Rectal smooth muscle tissue (tissue), 1 donor: ENCODE results near the gene ZNF783.
"Not testable (repeated sequence)": the region's sequence is repeated elsewhere in the genome, so short reads cannot be mapped to it uniquely, and the experiment has no call there.

ENCODE experiments used
- H3K27ac ChIP-seq: one replicate; pipeline ENCODE4 v1.7.0; 2013; ENCODE audit warnings: low read depth, low read length, inconsistent platforms
- H3K27me3 ChIP-seq: one replicate; pipeline ENCODE4 v1.7.0; 2013; ENCODE audit warnings: low read length; ENCODE audit not compliant: control insufficient read depth, insufficient read depth
- H3K36me3 ChIP-seq: one replicate; pipeline ENCODE4 v1.7.0; 2013; ENCODE audit warnings: low read length; ENCODE audit not compliant: control insufficient read depth, insufficient read depth
- H3K4me1 ChIP-seq: one replicate; pipeline ENCODE4 v1.7.0; 2013; ENCODE audit warnings: low read length; ENCODE audit not compliant: control insufficient read depth, insufficient read depth
- H3K4me3 ChIP-seq: one replicate; pipeline ENCODE4 v1.7.0; 2013; ENCODE audit warnings: low read length
- H3K9ac ChIP-seq: one replicate; pipeline ENCODE4 v1.7.0; 2013; ENCODE audit warnings: low read length

The ZNF783 gene

GRCh38 chr7:149261829-149262617 is at the start of gene ZNF783:
Gene ZNF783 (plus strand): TSS chr7:149262196. CDS start chr7:149262334, 138 bp downstream.
- H3K36me3 ChIP-seq: peaks cover 8% of the 10 kb centered on the region
- peak within 1 kb of the TSS; percentile 63 for H3K27ac ChIP-seq
- H3K27me3 ChIP-seq: no peaks in the 10 kb centered on the region
- peak within 1 kb of the TSS; percentile 62 for H3K9ac ChIP-seq
- H3K4me3 ChIP-seq: peak within 1 kb of the TSS; percentile 74
- peaks cover 4% of the 10 kb centered on the region for H3K4me1 ChIP-seq

GRCh38 chr7:149214020-149214720 is 47.8 kb upstream of the ZNF783 start:
- H3K27ac ChIP-seq: no peak overlapping the region
- no peaks in the 10 kb centered on the region for H3K27me3 ChIP-seq
- H3K36me3 ChIP-seq: peaks cover 42% of the 10 kb centered on the region
- no peak overlapping the region for H3K4me3 ChIP-seq
- H3K9ac ChIP-seq: no peak overlapping the region
- H3K4me1 ChIP-seq: no peaks in the 10 kb centered on the region

DNA sequence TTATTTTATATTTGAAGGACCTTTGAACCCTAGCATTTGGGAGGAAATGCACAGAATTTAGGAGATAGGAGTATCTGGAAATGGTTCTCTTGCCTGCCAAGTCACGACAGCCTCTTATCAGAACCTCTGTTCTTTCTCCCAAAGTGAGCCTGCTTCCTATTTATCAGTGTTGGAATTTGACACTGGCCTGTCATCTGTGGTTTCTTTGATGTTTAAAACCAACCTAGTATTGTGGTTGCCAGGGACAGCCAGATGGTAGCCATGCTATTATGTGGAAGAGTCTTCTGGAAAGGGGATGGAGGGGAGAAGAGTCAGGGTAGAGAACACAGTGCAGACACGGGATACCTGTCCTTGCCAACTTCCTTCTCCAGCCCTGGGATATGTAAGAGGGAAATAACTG is 45.6 kb upstream of the ZNF783 start:
- H3K36me3 ChIP-seq: peaks cover 26% of the 10 kb centered on the region
- no peaks in the 10 kb centered on the region for H3K4me1 ChIP-seq
- H3K9ac ChIP-seq: no peak overlapping the region
- H3K27ac ChIP-seq: no peak overlapping the region
- H3K27me3 ChIP-seq: no peaks in the 10 kb centered on the region
- no peak overlapping the region for H3K4me3 ChIP-seq

- H3K4me3 ChIP-seq: no peak overlapping the region
- H3K36me3 ChIP-seq: peaks cover 22% of the 10 kb centered on the region
- H3K4me1 ChIP-seq: no peaks in the 10 kb centered on the region
- no peak overlapping the region for H3K27ac ChIP-seq
- no peak overlapping the region for H3K9ac ChIP-seq
- H3K27me3 ChIP-seq: no peaks in the 10 kb centered on the region
Measured at GRCh38 chr7:149217570-149217969, 44.4 kb upstream of the ZNF783 start.

GRCh38 chr7:149218469-149219420 is 43.3 kb upstream of the ZNF783 start:
- H3K36me3 ChIP-seq: peaks cover 13% of the 10 kb centered on the region
- H3K27me3 ChIP-seq: no peaks in the 10 kb centered on the region
- no peak overlapping the region for H3K9ac ChIP-seq
- no peak overlapping the region for H3K4me3 ChIP-seq
- H3K27ac ChIP-seq: no peak overlapping the region
- no peaks in the 10 kb centered on the region for H3K4me1 ChIP-seq

- no peak overlapping the region for H3K27ac ChIP-seq
- H3K4me1 ChIP-seq: no peaks in the 10 kb centered on the region
- no peak overlapping the region for H3K9ac ChIP-seq
- H3K4me3 ChIP-seq: no peak overlapping the region
- H3K27me3 ChIP-seq: no peaks in the 10 kb centered on the region
- H3K36me3 ChIP-seq: peaks cover 12% of the 10 kb centered on the region
Measured at GRCh38 chr7:149220534-149220933, 41.5 kb upstream of the ZNF783 start.

DNA sequence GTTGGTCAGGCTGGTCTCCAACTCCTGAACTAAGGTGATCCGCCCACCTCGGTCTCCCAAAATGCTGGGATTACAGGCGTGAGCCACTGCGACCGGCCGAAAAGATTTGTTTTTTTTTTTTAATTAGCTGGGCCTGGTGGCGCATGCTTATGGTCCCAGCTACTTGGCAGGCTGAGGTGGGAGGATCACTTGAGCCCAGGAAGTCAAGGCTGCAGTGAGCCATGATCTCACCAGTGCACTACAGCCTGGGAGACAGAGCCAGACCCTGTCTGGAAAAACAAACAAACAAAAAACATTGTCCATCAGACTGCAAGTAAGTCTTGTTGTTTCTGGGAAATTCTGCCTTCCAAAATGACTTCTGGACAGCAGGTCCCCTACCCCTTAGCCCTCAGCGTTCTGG is 38.8 kb upstream of the ZNF783 start:
- Histone ChIP-seq H3K4me3 (no peak overlapping the region), H3K27ac (no peak overlapping the region), H3K36me3 (peaks cover 11% of the 10 kb centered on the region), H3K27me3 (no peaks in the 10 kb centered on the region), H3K9ac (no peak overlapping the region), H3K4me1 (no peaks in the 10 kb centered on the region)

DNA sequence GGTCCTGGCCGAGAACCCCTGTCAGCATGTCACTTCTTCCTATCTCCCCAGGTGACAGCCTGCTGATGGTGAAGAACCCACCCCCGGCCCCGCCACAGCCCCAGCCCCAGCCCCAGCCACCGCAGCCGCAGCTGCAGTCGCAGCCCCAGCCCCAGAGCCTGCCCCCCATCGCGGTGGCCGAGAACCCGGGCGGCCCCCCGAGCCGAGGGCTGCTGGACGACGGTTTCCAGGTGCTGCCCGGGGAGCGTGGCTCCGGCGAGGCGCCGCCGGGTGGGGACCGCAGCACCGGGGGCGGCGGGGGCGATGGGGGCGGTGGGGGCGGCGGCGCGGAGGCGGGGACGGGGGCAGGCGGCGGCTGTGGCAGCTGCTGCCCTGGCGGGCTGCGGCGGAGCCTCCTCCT is 38.2 kb upstream of the ZNF783 start:
- peaks cover 11% of the 10 kb centered on the region for H3K36me3 ChIP-seq
- no peaks in the 10 kb centered on the region for H3K4me1 ChIP-seq
- no peak overlapping the region for H3K27ac ChIP-seq
- no peaks in the 10 kb centered on the region for H3K27me3 ChIP-seq
- no peak overlapping the region for H3K4me3 ChIP-seq
- no peak overlapping the region for H3K9ac ChIP-seq

GRCh38 chr7:149224352-149224751 is 37.6 kb upstream of the ZNF783 start:
- H3K4me3 ChIP-seq: no peak overlapping the region
- no peaks in the 10 kb centered on the region for H3K4me1 ChIP-seq
- H3K27ac ChIP-seq: no peak overlapping the region
- no peak overlapping the region for H3K9ac ChIP-seq
- peaks cover 11% of the 10 kb centered on the region for H3K36me3 ChIP-seq
- H3K27me3 ChIP-seq: no peaks in the 10 kb centered on the region

GRCh38 chr7:149225106-149225505 is 36.9 kb upstream of the ZNF783 start:
- Histone ChIP-seq H3K27me3 (no peaks in the 10 kb centered on the region), H3K9ac (no peak overlapping the region), H3K27ac (no peak overlapping the region), H3K36me3 (peaks cover 11% of the 10 kb centered on the region), H3K4me1 (no peaks in the 10 kb centered on the region), H3K4me3 (no peak overlapping the region)

DNA sequence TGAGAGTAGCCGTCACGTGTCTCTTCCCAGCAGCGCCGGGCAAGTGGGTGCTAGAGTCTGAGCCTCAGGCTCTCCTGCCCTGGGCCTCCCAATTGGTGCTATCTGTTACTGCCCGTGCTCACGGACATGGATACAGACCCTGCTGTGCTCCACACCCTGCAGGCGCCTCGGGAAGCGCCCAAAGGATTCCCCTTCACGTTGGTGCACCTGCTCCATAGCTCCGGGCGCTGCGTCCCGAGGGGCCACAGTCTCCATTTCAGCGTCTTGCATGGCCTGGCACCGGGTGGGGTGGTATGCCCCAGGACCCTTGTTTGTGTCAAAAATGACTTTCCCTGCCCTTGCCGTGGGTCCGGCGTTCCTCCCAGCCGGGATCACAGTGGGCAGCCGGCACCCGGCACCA is 36.3 kb upstream of the ZNF783 start:
- H3K9ac ChIP-seq: no peak overlapping the region
- no peaks in the 10 kb centered on the region for H3K27me3 ChIP-seq
- no peak overlapping the region for H3K27ac ChIP-seq
- peaks cover 11% of the 10 kb centered on the region for H3K36me3 ChIP-seq
- no peaks in the 10 kb centered on the region for H3K4me1 ChIP-seq
- H3K4me3 ChIP-seq: no peak overlapping the region

DNA sequence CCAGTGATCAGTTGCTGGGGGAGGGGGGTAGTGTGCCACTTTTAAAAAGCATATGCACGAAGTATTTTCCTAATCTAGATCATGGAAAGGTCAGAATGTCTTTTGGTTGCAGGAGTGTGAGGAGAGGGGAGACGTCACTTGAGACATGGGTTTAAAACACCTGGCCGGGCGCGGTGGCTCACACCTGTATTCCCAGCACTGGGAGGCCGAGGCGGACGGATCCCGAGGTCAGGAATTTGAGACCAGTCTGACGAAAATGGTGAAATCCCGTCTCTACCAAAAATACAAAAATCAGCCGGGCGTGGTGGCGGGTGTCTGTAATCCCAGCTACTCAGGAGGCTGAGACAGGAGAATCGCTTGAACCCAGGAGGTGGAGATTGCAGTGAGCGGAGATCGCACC is 35.6 kb upstream of the ZNF783 start:
- H3K4me1 ChIP-seq, H3K4me3 ChIP-seq, H3K27ac ChIP-seq, H3K27me3 ChIP-seq, H3K36me3 ChIP-seq, H3K9ac ChIP-seq: not testable (repeated sequence)
